Measurements from ENCODE around the gene CXXC5.

DNA sequence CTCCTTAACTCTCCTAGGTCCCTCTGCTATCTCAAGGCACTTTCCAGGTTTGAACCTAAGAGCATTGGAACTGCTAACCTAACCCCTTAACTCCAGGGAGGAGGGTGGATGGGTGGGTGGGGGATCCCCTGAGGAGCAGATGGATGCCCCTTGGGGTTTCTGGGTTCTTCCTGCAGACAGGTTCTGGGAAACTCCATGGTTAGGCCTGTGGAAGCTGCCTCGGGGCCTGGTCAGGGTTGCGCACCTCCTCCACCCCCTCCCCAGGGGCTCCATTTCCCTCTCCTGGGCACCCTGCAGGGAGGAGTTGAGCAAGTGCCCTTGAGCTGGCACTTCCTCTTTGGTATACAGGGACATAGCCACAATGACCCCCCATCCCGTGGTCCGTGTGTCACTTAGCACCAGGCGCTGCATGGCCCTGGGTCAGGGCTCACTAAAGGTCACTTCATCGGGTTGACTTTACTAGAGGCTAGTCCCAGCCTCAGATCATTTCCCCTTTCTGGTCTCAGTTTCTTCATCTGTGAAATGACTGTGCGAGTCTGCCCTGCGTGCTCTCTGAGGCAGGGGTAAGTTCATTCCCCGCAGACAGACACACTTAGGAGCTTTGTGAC, 16.0 kb downstream of the CXXC5 start:
- TF ChIP-seq EP300 (conservative IDR thresholded peaks at IDR 0.05; ENCODE audit: poor library complexity, severe bottlenecking), result no peak
- TF ChIP-seq, protein P1, sequence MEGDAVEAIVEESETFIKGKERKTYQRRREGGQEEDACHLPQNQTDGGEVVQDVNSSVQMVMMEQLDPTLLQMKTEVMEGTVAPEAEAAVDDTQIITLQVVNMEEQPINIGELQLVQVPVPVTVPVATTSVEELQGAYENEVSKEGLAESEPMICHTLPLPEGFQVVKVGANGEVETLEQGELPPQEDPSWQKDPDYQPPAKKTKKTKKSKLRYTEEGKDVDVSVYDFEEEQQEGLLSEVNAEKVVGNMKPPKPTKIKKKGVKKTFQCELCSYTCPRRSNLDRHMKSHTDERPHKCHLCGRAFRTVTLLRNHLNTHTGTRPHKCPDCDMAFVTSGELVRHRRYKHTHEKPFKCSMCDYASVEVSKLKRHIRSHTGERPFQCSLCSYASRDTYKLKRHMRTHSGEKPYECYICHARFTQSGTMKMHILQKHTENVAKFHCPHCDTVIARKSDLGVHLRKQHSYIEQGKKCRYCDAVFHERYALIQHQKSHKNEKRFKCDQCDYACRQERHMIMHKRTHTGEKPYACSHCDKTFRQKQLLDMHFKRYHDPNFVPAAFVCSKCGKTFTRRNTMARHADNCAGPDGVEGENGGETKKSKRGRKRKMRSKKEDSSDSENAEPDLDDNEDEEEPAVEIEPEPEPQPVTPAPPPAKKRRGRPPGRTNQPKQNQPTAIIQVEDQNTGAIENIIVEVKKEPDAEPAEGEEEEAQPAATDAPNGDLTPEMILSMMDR (IDR thresholded peaks at IDR 0.05; ENCODE audit: poor library complexity, severe bottlenecking), result no peak
- no peak for TF ChIP-seq EZH2 (IDR thresholded peaks at IDR 0.05; ENCODE audit: borderline replicate concordance, insufficient read depth, low read length, poor library complexity, severe bottlenecking)
- TF ChIP-seq POLR2AphosphoS5 (IDR thresholded peaks at IDR 0.05), result no peak
- TF ChIP-seq RAD21 (conservative IDR thresholded peaks at IDR 0.05), result no peak
- TF ChIP-seq, protein P2, sequence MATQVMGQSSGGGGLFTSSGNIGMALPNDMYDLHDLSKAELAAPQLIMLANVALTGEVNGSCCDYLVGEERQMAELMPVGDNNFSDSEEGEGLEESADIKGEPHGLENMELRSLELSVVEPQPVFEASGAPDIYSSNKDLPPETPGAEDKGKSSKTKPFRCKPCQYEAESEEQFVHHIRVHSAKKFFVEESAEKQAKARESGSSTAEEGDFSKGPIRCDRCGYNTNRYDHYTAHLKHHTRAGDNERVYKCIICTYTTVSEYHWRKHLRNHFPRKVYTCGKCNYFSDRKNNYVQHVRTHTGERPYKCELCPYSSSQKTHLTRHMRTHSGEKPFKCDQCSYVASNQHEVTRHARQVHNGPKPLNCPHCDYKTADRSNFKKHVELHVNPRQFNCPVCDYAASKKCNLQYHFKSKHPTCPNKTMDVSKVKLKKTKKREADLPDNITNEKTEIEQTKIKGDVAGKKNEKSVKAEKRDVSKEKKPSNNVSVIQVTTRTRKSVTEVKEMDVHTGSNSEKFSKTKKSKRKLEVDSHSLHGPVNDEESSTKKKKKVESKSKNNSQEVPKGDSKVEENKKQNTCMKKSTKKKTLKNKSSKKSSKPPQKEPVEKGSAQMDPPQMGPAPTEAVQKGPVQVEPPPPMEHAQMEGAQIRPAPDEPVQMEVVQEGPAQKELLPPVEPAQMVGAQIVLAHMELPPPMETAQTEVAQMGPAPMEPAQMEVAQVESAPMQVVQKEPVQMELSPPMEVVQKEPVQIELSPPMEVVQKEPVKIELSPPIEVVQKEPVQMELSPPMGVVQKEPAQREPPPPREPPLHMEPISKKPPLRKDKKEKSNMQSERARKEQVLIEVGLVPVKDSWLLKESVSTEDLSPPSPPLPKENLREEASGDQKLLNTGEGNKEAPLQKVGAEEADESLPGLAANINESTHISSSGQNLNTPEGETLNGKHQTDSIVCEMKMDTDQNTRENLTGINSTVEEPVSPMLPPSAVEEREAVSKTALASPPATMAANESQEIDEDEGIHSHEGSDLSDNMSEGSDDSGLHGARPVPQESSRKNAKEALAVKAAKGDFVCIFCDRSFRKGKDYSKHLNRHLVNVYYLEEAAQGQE (IDR thresholded peaks at IDR 0.05; ENCODE audit: borderline replicate concordance), result no peak
- TF ChIP-seq SMC3 (conservative IDR thresholded peaks at IDR 0.05; ENCODE audit: poor library complexity), result no peak
- TF ChIP-seq TAF1 (IDR thresholded peaks at IDR 0.05; ENCODE audit: low read depth), result no peak
- no peak for TF ChIP-seq MXI1 (conservative IDR thresholded peaks at IDR 0.05; ENCODE audit: poor library complexity, severe bottlenecking)

Data from neural cell (in vitro differentiated cells).